CD4-positive, alpha-beta T cell treated with Interleukin-15 for 4 hours (primary cell): ENCODE data around the gene ZNF609.

Experiments
- DNase-seq: peaks from one replicate; pipeline ENCODE4 v3.0.0-alpha.2; 2020; ENCODE audit warnings: low spot score

Gene ZNF609

DNA sequence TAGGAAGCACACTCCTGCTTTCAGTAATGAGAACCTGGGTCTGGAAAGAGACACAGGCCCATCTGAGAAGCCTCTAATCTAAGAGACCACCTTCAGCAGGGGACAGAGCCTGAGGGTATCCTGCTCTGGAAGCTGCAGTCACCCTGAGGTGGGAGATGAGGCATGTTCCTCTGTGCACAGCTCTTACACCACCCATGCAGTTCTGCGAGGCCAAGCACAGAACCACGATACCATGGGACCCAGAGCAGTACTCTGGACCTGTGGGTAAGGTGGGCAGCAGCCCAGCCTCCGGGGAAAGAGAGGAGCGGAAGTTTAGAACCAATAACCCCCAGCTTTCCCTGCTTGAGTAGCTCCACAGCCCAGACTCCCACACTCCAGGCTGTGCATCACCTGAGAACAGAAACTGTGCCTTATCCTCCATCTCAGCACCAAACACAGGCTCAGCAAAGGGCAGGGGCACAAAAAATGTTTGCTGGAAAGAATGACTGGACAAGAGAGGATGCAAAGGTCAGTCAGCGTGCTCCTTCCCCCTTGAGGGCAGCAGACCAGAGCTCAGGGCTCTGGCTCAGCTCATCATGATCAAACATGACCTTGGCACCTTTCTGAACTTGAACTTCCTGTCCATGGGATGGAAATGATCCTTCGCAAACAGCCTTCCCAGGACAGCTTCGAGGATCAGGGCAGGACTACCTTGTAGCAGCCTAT is 271.9 kb downstream of the ZNF609 start:
- DNase-seq = no peak
